Esophagus squamous epithelium (tissue), 5 donors: Measurements from ENCODE around the gene EDC4. TPM values are rescaled to one million over a fixed set of nuclear protein-coding genes. Genes with fewer than 3 reads are reported as not detected.

Experiments used
- DNase-seq: peaks from one replicate; lab custom pipeline; 2025; lab: John Stamatoyannopoulos, UW
- H3K27ac ChIP-seq, 4 donors: fragments of 200-600 bp; sonication (generic); one replicate each; pipeline ENCODE4 v1.5.1; 2016 to 2019; ENCODE audit warnings: mild to moderate bottlenecking in 1 of 4
- H3K27me3 ChIP-seq, 4 donors: fragments of 200-600 bp; sonication (generic); 1 replicate in 3 of 4; 2 replicates in 1 of 4; pipeline versions ENCODE4 v1.5.1 to v1.6.0; 2017 to 2021; ENCODE audit warnings: antibody characterized with exemption in 1 of 4
- H3K36me3 ChIP-seq, 3 donors: fragments of 200-600 bp; sonication (generic); one replicate each; pipeline ENCODE4 v1.5.1; 2016 to 2019
- H3K4me1 ChIP-seq, 3 donors: fragments of 200-600 bp; sonication (generic); one replicate each; pipeline ENCODE4 v1.5.1; 2017 to 2019
- H3K4me3 ChIP-seq, 4 donors: fragments of 200-600 bp; sonication (generic); 1 replicate in 3 of 4; 2 replicates in 1 of 4; pipeline ENCODE4 v1.5.1; 2016 to 2019; ENCODE audit warnings: mild to moderate bottlenecking in 2 of 4, moderate library complexity in 1 of 4
- H3K9me3 ChIP-seq, 3 donors: fragments of 200-600 bp; sonication (generic); one replicate each; pipeline ENCODE4 v1.5.1; 2016 to 2019
- CTCF ChIP-seq, 6 experiments: fragments of 450-650 bp in 4 of 6; fragments of 200-600 bp in 2 of 6; sonication (generic) in 2 of 6; IDR thresholded peaks; one replicate each; pipeline ENCODE4 v1.5.1; 2016 to 2019; ENCODE audit warnings: antibody characterized with exemption in 6 of 6, mild to moderate bottlenecking in 4 of 6, moderate library complexity in 4 of 6
- POLR2A ChIP-seq, 4 donors: fragments of 450-650 bp; IDR thresholded peaks; one replicate each; pipeline ENCODE4 v1.6.1; 2017; ENCODE audit warnings: antibody characterized with exemption in 4 of 4, mild to moderate bottlenecking in 4 of 4, moderate library complexity in 3 of 4
- WGBS, 2 donors: methylation state at CpG; one replicate each; pipeline ENCODE4 v1.1.5; 2018; 5-methylcytosine and 5-hydroxymethylcytosine counted together
- intact Hi-C: fragments of 100-400 bp; cut with DNase I; formaldehyde crosslinking; loops from one replicate; pipeline ENCODE4 v1.15.0; 2022
- total RNA-seq, 4 donors: library from RNA; depleted of rRNA; stranded (reverse); fragments of >200 nt; gene quantifications; one replicate each; pipeline ENCODE4 v1.1.0, GENCODE V29; 2016
- donor health status: DM: yes; HTN: yes; CAD: no.

Gene EDC4
- total RNA-seq, 4 donors from 2014 or later: 26.5 to 46.9 (median 37.0) TPM

GRCh38 chr16:67888331-67888730, 15.5 kb downstream of the EDC4 start:
- no peak for DNase-seq
- Histone ChIP-seq H3K4me1 (peaks cover 11 to 28% (median 18%) of the 10 kb centered on the region in 3 donors), H3K4me3 (no peak overlapping the region), H3K27ac (no peak overlapping the region), H3K9me3 (no peaks in the 10 kb centered on the region), H3K36me3 (peaks cover 4 to 36% (median 7%) of the 10 kb centered on the region in 3 donors), H3K27me3 (no peaks in the 10 kb centered on the region)
- TF ChIP-seq CTCF (IDR thresholded peaks at IDR 0.05) (no peak), POLR2A (IDR thresholded peaks at IDR 0.05) (no peak)
- WGBS, 2 donors: 69 to 86% methylated on average over 2 of the region's 3 CpGs
- intact Hi-C loops: no loop called here

- WGBS, 2 donors: 42 to 63% methylated on average over 5 of the region's 5 CpGs
- Histone ChIP-seq H3K36me3 (no peaks in the 10 kb centered on the region), H3K4me1 (peaks cover 21 to 48% (median 39%) of the 10 kb centered on the region in 3 donors), H3K27me3 (no peaks in the 10 kb centered on the region), H3K9me3 (no peaks in the 10 kb centered on the region), H3K27ac (peak overlapping the region in 3 of 4 donors; percentile 93 to 99 (median 97)), H3K4me3 (peak overlapping the region; percentile 76 to 99 (median 95))
- TF ChIP-seq CTCF (IDR thresholded peaks at IDR 0.05) (no peak), POLR2A (IDR thresholded peaks at IDR 0.05) (no peak)
- DNase-seq: no peak
- intact Hi-C loops: no loop called here
These were observed 19.5 kb downstream of the EDC4 start for GRCh38 chr16:67892375-67892774.

- no peaks in the 10 kb centered on the region for H3K9me3 ChIP-seq
- WGBS, 2 donors: 0 to 2% methylated on average over 10 to 13 of the region's 90 CpGs
- H3K4me1 ChIP-seq: peaks cover 25 to 56% (median 47%) of the 10 kb centered on the region in 3 donors
- TF ChIP-seq CTCF (IDR thresholded peaks at IDR 0.05): no peak
- TF ChIP-seq POLR2A (IDR thresholded peaks at IDR 0.05): peak in 3 of 4 donors; percentile 58 to 90 (median 82)
- H3K27me3 ChIP-seq: no peaks in the 10 kb centered on the region
- intact Hi-C loops: no loop called here
- peak; percentile 80 for DNase-seq
- H3K4me3 ChIP-seq: peak within 1 kb of the TSS; percentile 76 to 99 (median 95)
- H3K27ac ChIP-seq: peak within 1 kb of the TSS; percentile 93 to 99 (median 98)
- H3K36me3 ChIP-seq: no peaks in the 10 kb centered on the region
These were observed 20.3 kb downstream of the EDC4 start, which contains the start of gene PSKH1 for GRCh38 chr16:67892899-67893742. Gene PSKH1 (plus strand): TSS chr16:67893254. CDS start chr16:67908750, 15,496 bp downstream.

- peak overlapping the region; percentile 76 to 99 (median 95) for H3K4me3 ChIP-seq
These were observed 21.0 kb downstream of the EDC4 start for GRCh38 chr16:67893743-67894399.

More at GRCh38 chr16:67893743-67894399, 21.0 kb downstream of the EDC4 start:
- no peaks in the 10 kb centered on the region for H3K36me3 ChIP-seq
- no peak for DNase-seq
- 21% methylated on average over 10 to 11 of the region's 14 CpGs for WGBS, 2 donors
- H3K9me3 ChIP-seq: no peaks in the 10 kb centered on the region
- TF ChIP-seq CTCF (IDR thresholded peaks at IDR 0.05): no peak
- TF ChIP-seq POLR2A (IDR thresholded peaks at IDR 0.05): no peak
- peak overlapping the region; percentile 93 to 99 (median 98) for H3K27ac ChIP-seq
- intact Hi-C loops: no loop called here
- H3K4me1 ChIP-seq: peaks cover 25 to 63% (median 50%) of the 10 kb centered on the region in 3 donors
- H3K27me3 ChIP-seq: no peaks in the 10 kb centered on the region
